Measurements from ENCODE around the gene TECPR2.
A peak's percentile ranks its signal among the peaks of the same experiment; 100 is the strongest.
"Not testable (repeated sequence)": the region's sequence is repeated elsewhere in the genome, so short reads cannot be mapped to it uniquely, and the experiment has no call there.

TECPR2 gene

DNA sequence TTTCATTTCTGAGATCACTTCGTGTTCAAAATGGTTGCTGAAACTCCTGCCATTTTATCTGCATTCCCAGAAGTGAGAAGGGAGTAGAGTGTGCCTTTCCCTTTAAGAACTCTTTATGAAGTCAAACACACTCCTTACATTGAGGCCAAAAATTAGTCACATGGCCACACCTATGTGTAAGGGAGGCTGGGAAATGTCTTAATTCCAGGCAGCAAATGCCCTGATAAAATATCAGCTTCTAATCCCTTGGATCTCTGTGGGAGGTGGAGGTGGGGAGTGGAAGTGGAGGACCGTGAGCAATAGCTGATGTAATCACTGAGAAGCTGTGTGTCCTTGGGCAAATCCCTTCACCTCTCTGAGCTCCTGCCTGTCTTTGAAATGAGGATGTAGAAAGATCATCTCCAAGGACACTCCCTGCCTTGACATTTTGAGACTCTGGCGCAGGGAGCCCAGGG is 169.5 kb downstream of the TECPR2 start:
- no peak for DNase-seq

DNA sequence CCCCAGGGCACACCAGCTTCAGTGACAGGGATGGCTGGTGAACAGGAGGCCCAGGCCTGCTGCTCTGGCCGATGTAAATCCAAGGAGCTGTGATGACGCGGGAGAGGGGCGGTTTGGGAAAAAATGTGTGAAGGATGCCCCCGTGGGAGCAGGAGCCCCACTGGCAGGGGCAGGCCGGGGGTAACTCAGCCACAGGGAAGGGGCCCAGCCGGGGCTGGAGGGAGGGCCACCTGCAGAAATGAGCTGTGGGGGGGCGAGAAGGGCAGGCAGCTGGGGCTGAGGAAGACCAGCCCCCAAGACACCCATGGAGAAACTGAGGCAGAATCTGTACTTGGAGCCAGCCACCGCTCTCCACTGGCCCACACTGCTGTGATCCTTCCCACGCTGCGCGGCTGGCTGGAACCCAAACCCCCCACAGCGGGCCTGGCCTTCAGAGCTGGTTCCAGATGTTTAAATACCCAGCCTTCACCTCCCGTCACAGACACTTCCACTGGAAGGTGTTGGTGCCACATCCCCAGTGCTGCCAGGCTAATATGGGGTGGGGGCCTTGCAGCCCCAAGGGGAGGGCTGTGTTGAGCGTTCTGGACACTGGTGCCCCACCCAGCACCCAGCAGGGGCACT is 175.3 kb downstream of the TECPR2 start:
- DNase-seq, result no peak

DNA sequence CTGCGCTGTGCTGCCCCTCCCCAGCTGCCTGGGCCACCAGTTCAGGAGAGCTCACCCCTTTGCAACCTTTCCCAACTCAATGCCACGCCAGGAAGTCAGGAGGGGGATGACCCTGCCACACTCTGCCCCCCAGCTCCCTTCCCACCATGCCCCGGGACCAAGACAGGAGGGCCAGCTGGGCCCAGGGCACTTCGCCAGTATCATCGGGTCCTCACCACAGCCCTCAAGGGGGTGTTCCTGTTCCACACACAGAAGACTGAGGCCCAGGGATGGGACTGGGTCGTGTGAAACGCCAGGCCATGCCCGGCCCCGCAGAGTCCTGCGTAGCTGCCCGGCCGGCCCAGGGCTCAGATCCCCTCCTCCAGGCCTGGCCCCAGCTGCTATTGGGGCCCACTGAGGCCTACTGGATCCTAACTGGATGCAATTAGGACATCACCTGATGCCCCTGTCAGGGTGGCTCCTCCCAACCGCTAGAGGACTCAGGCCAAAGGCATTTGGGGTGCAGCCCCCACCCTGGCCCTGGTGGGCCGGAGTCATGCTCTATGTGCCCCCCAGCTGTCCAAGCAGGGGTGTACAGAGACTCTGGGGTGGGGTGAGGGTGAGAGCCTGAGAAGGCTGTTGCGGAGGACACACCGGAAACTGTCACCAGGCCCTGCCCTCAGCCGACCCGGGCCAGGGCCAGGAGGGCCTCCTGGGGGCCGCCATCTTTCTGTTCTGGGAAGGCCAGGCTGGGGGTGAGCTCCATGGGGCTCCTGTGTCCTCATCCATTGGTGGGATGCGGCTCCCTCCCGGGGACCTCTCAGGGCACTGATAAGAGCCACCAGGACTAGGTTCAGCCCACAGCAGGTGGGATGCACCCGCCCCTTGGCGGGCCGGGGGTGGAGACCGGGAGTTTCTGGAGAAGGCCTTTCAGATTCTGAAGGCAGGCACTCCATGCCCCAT is 176.1 kb downstream of the TECPR2 start:
- DNase-seq, result no peak

DNA sequence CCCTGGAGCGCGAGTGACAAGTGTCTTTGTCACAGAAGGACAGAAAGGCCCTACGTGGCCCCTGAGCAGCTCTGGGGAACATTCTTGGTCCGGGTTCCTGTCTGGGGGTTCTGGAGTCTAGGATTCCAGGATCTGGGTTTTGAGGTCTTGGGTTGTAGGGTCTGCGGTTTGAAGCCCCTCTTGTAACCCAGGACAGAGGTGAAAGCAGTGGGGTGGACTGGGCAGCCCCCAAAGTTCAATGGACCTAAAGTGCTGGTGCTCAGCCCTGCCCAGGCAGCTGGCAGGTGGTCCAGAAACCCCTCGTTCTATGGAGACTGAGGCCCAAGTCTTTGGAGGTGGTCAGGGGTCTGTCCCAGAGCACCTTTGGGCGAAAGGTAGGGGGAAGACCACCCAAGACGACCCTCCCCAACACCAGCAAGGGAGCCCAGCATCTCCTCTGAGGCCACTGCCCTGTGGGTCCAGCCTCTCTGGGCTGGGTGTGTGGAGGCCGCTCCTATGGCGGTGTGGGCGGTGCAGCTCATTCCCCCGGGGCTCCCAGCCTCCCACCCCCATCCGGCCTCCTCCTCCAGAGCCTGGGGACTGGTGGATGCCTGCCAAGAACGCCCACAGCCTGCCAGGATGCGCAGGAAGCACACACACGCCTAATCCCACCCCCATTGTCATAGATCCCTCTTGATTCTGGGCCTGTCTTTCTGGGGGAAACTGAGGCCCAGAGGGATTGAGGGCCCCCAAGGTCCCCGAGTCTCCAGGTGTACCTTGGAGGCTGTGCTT is 177.0 kb downstream of the TECPR2 start:
- peak; percentile 87 for DNase-seq

DNA sequence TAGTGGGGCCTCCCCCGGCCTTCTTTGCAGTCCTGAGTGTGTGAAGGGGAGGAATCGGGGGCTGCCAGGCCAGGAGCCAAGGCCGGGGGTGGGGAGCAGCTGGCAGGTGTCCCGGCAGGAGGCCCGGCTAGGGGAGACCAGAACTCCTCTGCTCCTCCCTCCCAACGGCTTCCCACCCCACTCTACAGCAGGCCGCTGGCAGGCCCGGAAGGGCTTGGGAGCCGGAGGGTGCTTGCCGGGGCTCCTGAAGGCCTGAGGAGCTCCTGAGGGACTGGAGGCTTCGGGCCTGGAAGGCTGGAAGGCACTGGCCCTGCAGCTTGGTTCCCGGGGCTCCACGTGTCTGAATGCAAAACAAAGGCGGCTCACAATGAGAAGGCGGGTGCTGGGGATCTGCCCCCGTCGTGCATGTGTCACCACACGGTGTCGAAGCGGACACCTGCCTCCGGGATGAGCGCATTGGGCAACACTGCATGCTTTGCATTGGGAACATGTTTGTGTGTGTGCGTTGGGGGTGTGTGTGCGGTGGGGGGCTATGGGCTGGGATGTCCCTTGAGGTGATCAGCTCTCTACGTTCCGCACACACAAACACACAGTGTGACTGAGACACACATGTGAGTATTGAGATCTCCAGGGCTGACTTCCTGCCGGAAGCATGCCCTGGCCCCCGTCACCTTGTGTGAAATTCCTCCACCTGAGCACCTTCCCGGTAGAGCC is 177.7 kb downstream of the TECPR2 start:
- peak; percentile 90 for DNase-seq

DNA sequence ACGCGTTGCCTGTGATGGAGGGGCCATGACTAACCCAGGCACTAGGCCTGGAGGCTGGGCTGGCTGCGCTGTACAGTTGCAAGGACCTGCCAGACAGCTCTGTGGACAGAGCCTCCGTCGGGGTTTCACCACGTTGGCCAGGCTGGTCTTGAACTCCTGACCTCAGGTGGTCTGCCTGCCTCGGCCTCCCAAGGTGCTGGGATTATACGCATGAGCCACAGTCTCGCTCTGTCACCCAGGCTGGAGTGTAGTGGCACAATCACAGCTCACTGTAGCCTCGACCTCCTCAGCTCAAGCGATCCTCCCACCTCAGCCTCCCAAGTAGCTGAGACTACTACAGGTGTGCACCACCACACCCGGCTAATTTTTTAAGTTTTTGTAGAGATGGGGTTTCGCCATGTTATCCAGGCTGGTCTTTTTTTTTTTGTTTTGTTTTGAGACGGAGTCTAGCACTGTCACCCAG is 178.3 kb downstream of the TECPR2 start:
- DNase-seq, result not testable (repeated sequence)

DNA sequence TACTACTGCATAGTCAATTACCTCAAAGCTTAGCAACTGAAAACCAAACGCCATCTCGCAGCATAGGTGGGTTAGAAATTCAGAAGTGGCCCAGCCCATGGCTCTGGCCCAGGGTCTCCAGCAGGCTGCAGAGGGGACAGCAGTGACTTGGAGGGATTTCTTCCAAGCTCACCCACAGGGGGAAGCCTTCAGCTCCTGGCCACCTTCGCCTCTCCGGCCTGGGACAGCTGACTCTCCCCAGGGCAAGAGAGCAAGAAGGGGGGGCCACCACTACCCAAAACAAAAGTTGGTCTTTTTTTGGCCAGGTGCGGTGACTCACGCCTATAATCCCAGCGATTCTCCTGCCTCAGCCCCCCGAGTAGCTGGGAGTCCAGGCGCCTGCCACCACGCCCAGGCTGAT is 179.0 kb downstream of the TECPR2 start:
- no peak for DNase-seq

DNA sequence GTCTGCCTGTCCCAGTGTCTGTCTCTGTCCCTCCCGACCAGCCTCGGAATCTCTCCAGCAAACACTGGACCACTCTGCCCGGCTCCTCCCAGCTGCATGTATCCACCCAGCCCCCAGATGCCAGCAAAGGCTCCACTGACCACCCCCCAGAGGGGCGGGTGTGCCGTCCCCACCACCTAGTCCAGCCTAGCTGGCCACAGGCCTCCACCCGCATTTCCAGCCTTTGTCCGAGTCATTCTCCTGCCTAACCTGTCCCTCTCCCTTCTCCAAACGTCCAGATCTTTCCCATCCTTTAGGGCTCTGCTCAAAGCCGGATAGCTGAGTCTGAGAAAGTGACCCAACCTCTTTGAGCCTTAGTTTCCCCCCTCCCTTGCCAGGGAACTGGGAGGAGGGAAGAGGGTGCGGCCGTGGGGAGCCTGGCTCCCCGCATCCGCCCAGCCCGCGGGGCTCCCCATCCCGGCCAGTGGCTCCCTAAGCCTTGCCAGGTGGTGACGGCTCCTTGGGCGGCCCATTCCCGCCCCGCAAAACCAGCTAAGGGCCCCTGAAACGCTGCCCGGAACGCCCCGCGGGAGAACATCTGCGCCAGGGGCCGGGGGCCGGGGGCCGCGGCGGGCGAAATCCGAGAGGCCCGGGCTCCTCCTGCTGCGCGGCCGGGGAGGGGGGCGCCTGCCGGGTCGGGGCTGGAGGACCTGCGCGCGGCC is 181.5 kb downstream of the TECPR2 start:
- peak; percentile 72 for DNase-seq

DNA sequence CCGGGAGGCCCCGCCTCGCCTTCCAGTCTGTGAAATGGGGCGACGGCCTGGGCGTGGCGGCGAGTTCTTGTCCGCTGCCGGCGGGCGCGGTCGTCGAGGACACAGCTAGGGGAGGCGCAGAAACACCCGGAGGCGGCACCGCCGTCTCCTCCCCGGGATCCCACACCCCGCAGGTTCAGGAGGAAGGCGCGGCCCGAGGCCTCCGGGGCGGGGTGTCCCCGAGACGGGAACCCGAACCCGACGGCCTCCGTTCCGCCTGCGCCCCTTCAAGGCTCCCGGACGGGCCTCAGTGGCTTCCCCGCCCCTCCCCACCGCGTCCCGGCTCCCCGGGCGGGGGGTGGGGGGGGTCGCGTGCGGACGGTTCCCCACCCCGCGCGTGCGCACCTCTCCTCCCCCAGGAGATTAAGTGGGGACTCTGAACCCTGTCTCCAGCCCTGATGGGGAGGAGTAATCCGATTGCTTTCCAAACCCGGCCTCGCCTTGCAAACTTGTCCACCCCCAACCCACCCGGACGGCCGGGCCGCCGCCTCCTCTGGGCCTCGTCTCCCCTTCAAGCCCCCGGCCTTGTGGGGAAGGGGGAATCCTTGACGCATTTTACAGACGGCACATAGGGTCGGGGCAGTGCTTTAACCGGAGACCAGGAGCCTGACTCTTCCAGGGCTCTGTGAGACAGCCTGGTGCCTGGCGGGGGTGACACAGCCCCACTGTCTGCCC is 182.2 kb downstream of the TECPR2 start:
- peak; percentile 58 for DNase-seq

DNA sequence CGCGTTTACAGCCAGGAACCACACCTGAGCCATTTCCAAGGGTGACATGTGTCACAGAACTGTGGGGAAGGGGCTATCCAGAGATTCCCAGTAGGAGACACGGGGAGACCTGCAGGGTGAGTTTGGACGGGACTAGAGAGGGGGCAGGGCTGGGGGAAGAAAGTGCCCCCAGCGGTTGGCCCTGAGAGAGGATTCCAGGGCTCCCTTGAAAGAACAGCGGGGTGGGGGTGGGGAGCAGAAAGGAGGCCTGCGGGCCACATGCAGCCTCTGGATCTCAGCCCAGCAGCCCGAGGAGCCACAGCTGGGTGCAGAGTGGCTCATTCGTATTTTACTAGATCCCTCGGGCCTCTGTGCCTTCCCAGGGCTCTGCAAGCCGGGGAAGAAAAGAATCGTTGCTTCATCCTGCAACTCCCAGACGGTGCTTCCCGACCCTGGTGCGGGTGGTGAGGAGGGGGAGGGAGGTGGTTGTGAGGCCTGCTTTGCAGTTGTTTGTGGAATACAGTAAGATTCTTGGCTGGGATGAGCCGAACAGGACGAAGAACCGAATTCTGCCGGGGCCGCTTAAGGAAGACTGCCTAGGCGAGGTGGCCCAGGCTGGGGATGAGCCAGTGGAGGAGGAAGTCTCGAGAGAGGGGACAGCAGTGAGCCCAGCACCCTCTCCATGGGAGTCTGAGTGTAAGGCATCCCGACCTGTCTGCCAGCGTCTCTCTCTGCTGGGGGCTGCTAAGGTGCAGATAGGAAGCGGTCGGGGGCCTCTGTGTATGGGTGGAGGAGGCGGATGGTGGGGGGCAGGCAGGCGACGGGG is 182.9 kb downstream of the TECPR2 start:
- DNase-seq, result peak; percentile 71

DNA sequence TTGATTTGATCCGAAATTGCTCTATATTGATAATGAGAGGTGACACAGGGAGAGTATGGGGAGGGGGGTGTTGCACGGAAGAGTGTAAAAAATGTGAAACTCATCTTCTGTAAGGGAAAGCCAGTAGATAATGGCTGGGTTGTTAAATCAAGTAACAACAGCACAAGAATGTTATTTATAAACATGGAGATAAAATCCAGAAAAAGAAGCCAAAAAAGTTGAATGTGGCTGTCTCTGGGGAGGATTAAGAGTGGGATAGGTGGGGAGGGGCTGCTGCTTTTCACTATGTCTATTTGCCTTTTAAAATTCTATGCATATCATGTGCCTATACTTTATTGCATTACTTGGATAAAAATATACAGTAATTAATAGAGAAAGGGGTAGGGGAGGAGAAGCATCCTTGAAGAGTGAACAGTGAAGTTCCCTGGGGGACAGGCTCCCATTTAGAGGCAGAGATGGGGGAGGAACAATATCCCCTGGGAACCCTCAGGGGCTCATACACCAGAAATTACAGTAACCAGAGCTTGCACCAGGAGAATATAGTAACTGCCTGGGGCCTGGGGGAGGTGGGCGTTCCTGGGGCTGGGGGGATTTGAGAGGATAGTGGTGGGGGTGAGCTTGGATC is 186.0 kb downstream of the TECPR2 start:
- DNase-seq, result no peak

DNA sequence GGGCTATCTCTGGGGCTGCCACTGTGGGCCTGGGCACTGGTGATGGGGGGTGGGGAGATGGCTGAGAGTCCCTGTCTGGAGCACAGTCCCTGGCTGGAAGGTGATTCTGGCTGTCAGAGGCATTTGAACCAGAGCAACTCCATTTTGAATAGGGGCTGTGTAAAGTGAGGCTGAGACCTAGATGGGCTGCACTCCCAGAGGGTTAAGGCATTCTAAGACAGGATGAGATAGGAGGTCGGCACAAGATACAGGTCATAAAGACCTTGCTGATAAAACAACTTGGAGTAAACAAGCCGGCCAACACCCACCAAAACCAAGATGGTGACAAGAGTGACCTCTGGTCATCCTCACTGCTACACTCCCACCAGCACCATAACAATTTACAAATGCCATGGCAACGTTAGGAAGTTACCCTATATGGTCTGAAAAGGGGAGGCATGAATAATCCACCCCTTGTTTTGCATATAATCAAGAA is 188.2 kb downstream of the TECPR2 start:
- DNase-seq, result not testable (repeated sequence)

Data from eye (tissue), 1 donor.